ENCODE results near the gene CD3E. TPM values are rescaled to one million over a fixed set of nuclear protein-coding genes. Genes with fewer than 3 reads are reported as not detected.

CD3E gene
- total RNA-seq, result not detected in 2 replicates

GRCh38 chr11:118304568-118305248 lies at the start of gene CD3E:
Gene CD3E (plus strand): TSS chr11:118304730. CDS start chr11:118304953, 223 bp downstream.

DNA sequence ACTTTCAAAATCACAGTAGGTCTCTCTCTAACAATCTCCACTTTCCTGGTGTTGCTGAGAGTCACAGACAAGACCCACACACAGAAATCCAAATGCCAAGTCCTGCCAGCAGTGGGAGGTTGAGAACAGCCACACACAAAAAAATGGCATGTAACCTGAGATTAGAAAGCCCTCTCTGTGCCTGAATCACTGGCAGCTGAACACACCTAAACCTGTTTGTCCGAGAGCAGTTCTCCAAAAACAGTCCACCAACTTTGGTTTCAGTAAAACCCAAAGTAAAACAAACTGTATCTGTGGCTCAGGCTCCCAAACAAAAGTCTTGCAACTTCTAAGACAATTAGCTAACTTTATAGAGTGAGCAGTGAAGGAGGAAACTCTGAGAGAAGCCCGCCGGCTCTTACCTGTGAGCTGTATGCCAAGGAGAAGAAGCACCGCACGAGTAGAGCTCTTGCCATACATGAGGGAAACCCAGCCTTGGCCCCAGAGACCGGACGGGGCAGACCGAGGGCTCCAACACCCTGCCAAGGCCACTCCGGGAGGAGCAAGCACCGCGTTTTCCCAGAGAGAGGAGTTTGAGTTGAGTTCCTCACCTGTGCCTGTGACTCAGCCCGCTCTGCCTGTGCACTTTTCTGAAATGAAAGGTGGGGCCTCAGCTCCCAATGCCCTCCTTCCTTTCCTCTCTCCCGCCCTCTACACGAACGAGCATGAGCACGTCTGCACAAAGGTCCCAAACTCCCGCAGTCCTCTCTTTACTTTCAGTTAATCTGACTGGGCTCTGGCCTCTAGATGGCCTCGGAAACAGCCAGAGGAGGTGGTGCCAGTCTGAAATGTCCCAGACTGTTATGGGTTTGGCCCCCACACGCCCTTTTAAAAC lies 40.6 kb upstream of the CD3E start, which contains the start of gene MPZL2:
MPZL2 (minus strand) TSS at position 603 of the 874 bp plus-strand sequence; CDS start at position 459, 144 bp downstream.

GRCh38 chr11:118342503-118343161 lies 38.1 kb downstream of the CD3E start, which contains the start of gene CD3D:
Gene CD3D (minus strand): TSS chr11:118342705. CDS start chr11:118342607, 98 bp downstream.

DNA sequence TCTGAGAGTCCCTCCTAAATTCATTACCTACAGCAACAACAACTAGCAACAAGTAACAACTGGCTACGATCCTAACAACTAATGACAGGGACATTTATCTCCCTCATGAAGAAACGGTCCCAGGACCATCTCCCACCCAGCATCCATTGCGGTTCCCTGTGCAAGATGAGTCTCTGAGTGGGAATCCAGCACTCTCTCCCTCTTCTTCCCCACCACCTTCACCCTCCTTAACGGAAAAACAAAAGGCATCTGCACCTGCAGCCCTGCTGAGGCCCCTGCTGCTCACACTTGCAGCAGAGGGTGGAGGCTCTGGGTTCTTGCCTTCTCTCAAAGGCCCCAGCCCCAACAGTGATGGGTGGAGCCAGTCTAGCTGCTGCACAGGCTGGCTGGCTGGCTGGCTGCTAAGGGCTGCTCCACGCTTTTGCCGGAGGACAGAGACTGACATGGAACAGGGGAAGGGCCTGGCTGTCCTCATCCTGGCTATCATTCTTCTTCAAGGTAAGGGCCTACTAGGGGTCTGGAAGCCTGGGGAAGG lies 39.5 kb downstream of the CD3E start, which contains the start of gene CD3G:
CD3G (plus strand) TSS at position 364 of the 535 bp plus-strand sequence; CDS start at position 444, 80 bp downstream.

GRCh38 chr11:118359295-118359958 lies 54.9 kb downstream of the CD3E start, which contains the start of gene UBE4A:
Gene UBE4A (plus strand): TSS chr11:118359600. CDS start chr11:118365081, 5,481 bp downstream.

Other genes starting within 250 kb of the CD3E start
- gene TMPRSS4, start 227.7 kb upstream of the CD3E start, total RNA-seq, result 49.7 and 60.5 TPM in 2 replicates
- not detected in 2 replicates for gene SMIM35, start 217.8 kb upstream of the CD3E start, total RNA-seq
- gene SCN4B, start 151.9 kb upstream of the CD3E start, total RNA-seq, result 1.6 and 2.3 TPM in 2 replicates
- gene SCN2B, start 128.1 kb upstream of the CD3E start, total RNA-seq, result 0.23 and 0.42 TPM in 2 replicates
- gene JAML, start 79.7 kb upstream of the CD3E start, total RNA-seq, result not detected in 2 replicates
- 16.5 and 20.0 TPM in 2 replicates for gene MPZL3, start 52.4 kb upstream of the CD3E start, total RNA-seq
- 114 and 137 TPM in 2 replicates for gene MPZL2, start 40.4 kb upstream of the CD3E start, total RNA-seq
- gene CD3D, start 38.0 kb downstream of the CD3E start, total RNA-seq, result not detected in 2 replicates
- gene CD3G, start 39.6 kb downstream of the CD3E start, total RNA-seq, result not detected in 2 replicates
- 22.4 and 32.5 TPM in 2 replicates for gene UBE4A, start 54.9 kb downstream of the CD3E start, total RNA-seq
- gene ATP5MG, start 96.9 kb downstream of the CD3E start, total RNA-seq, result 64.5 and 68.8 TPM in 2 replicates
- 13.2 and 23.0 TPM in 2 replicates for gene KMT2A, start 131.8 kb downstream of the CD3E start, total RNA-seq
- gene TTC36, start 222.7 kb downstream of the CD3E start, total RNA-seq, result 0.71 and 3.3 TPM in 2 replicates
- 32.8 and 40.8 TPM in 2 replicates for gene TMEM25, start 226.5 kb downstream of the CD3E start, total RNA-seq

Measured in airway epithelial cell (primary cell).